Ammon's horn (tissue), 1 donor: ENCODE measurements around the gene DENND6B.
A peak's percentile ranks its signal among the peaks of the same experiment; 100 is the strongest.
"Not testable (repeated sequence)": the region's sequence is repeated elsewhere in the genome, so short reads cannot be mapped to it uniquely, and the experiment has no call there.

Experiments
- DNase-seq: peaks from one replicate; pipeline ENCODE4 v3.0.0-alpha.2; 2016; ENCODE audit warnings: low spot score

DENND6B gene, protein sequence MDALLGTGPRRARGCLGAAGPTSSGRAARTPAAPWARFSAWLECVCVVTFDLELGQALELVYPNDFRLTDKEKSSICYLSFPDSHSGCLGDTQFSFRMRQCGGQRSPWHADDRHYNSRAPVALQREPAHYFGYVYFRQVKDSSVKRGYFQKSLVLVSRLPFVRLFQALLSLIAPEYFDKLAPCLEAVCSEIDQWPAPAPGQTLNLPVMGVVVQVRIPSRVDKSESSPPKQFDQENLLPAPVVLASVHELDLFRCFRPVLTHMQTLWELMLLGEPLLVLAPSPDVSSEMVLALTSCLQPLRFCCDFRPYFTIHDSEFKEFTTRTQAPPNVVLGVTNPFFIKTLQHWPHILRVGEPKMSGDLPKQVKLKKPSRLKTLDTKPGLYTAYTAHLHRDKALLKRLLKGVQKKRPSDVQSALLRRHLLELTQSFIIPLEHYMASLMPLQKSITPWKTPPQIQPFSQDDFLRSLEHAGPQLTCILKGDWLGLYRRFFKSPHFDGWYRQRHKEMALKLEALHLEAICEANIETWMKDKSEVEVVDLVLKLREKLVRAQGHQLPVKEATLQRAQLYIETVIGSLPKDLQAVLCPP

GRCh38 chr22:50326956-50327710, at the start of gene DENND6B:
Gene DENND6B, minus strand, starts transcription at chr22:50327012. Its CDS starts 24 bp downstream, at chr22:50326988.
- peak; percentile 85 for DNase-seq

GRCh38 chr22:50376085-50376651, 49.4 kb upstream of the DENND6B start:
- DNase-seq = no peak

- DNase-seq = no peak
Measured at GRCh38 chr22:50371101-50371648, 44.4 kb upstream of the DENND6B start.

DNA sequence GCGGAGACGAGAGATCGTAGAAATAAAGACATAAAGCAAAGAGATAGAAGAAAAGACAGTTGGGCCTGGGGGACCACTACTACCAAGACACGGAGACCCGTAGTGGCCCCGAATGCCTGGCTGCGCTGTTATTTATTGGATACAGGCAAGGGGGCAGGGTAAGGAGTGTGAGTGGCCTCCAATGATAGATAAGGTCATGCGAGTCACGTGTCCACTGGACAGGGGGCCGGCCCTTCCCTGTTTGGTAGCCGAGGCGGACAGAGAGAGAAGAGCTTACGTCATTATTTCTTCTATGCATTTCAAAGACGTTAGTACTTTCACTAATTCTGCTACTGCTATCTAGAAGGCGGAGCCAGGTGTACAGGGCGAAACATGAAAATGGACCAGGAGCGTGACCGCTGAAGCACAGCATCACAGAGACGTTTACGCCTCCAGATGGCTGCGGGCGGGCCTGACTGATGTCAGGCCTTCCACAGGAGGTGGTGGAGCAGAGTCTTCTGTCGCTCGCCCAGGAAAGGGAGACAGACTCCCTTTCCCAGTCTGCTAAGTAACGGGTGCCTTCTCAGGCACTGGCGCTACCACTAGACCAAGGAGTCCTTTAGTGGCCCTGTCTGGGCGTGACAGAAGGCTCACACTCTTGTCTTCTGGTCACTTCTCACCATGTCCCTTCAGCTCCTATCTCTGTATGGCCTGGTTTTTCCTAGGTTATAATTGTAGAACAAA, 41.1 kb upstream of the DENND6B start:
- no peak for DNase-seq

- not testable (repeated sequence) for DNase-seq
Measured at GRCh38 chr22:50363803-50364194, 37.0 kb upstream of the DENND6B start.

GRCh38 chr22:50363166-50363802, 36.5 kb upstream of the DENND6B start:
- no peak for DNase-seq

DNA sequence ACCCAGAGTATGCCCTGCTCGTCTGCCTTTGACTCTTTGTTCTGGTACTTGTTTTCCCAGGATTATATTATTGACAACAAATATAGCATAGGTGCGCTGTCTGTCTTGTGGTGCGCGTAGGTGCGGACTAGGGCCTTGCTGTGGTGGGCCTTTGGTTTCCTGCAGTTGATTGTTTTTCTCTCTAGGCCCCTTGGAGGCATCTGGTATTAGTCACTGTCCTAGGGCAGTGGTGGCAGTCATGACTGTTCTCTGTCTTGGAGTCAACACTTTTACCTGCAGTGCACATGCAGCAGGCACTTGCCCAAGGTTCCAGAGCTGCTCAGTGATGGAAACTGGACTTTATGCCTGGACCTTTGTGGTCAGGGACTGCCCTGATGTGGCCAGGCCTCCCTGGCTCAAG, 34.9 kb upstream of the DENND6B start:
- DNase-seq = no peak

GRCh38 chr22:50361222-50361621, 34.4 kb upstream of the DENND6B start:
- DNase-seq = no peak

DNA sequence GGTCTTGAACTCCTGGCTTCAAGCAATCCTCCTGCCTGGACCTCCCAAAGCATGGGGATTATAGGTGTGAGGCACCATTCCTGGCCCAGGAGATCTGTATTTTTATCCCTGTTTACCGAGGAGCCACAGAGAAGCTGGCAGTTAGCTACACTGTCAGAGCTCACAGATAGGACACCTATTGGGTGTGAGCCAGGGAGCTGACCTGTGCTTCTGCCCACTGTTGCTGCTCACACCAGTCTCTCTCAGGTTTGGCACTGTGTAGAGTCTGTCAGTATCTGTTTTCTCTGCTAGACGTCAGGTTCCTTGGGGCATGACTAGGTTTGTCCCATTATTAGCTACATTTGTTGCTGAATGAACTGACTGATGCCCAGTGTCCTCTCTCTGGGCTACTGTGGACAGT, 33.8 kb upstream of the DENND6B start:
- no peak for DNase-seq

- no peak for DNase-seq
Measured at GRCh38 chr22:50357756-50358155, 30.9 kb upstream of the DENND6B start.

- no peak for DNase-seq
Measured at GRCh38 chr22:50357222-50357621, 30.4 kb upstream of the DENND6B start.

DNA sequence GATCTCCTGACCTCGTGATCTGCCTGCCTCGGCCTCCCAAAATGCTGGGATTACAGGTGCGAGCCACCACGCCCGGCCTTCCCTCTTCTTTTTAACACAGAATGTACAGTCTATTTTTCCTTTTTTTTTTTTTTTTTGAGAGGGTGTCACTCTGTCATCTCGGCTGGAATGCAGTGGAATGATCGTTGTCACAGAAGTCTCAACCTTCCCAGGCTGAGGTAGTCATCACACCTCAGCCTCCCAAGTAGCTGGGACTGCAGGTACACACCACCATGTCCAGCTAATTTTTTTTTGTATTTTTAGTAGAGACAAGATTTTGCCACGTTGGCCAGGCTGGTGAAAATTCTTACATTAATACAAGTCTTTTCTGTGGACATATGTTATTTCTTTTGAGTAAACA, 29.4 kb upstream of the DENND6B start:
- no peak for DNase-seq

DNA sequence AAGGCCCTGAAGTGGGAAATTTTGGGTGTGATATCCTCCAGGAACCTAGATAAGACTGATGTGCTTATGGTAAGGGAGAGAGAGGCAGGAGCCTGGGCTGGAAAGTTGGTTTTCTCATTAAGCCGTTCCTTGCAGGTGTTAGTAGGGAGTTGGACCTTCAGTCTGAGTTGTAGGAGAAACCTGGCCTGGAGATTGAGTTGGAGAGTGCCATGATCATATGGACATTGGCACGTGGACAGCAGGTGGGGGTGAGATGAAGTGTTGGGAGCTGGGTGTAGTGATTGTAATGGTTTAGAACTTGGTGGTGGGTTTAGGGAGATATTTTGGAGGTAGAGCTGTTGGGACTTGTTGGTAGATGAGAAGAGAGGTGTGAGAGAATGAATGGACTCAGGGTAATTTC, 21.2 kb upstream of the DENND6B start:
- no peak for DNase-seq

DNA sequence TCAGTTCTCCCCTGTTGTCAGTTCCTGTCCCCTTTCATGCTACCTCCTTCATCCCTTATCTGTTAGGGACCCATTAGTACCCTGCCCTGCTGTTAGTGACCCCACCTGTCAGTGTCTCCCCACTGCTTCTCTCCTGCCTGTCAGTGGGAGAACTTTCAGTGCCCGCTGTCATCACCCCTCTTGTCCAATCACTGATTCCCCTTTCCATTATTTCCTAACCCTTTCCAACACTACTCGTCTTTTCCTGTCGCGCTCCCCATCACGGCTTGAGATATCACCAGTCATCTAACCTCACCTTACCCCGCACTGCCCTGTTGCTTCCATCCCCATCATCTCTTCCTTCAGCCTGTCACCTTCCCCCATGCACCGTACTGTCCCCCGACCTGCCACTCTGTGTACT, 20.3 kb upstream of the DENND6B start:
- DNase-seq = no peak

DNA sequence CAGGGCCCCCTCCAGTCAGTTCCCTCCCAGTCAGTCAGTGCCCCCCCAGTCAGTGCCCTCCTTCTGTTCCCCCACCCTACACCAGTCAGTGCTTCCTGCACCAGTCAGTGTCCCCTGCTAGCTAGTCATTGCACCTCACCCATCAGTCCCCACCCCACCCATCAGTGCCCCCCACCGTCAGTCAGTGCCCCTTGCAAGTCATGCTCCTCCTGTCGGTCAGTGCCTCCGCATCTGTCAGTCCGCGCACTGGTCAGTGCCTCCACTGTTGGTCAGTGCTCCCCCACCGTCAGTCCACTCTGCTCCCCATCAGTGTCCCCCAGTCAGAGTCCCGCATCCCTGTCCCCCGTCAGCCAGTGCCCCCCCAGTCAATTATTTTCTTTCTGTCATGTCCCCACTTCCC, 19.7 kb upstream of the DENND6B start:
- no peak for DNase-seq

DNA sequence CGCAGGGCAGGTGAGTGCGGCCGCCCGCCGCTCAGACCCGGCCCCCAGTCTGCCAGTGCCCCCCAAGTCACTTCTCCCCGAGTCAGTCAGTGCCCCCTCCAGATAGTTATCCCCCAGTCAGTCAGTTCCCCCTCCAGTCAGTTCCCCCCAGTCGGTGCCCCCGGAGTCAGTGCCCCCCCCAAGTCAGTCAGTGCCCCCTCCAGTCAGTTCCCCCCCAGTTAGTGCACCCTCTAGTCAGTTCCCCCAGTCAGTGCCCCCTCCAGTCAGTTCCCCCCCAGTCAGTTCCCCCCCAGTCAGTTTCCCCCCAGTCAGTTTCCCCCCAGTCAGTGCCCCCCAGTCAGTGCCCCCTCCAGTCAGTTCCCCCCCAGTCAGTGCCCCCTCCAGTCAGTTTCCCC, 16.7 kb upstream of the DENND6B start:
- DNase-seq = no peak

GRCh38 chr22:50342651-50343540, 16.1 kb upstream of the DENND6B start, which contains the start of gene PPP6R2:
Gene PPP6R2, plus strand, starts transcription at chr22:50343327. Its CDS starts 50,582 bp downstream, at chr22:50393909.
- DNase-seq = peak; percentile 77

- peak; percentile 93 for DNase-seq
Measured at GRCh38 chr22:50341977-50342650, 15.3 kb upstream of the DENND6B start.
